NT2/D1 (cell line): Measurements from ENCODE around the gene ITGAL.

ENCODE experiments used
- SUZ12 ChIP-seq: IDR thresholded peaks from 2 replicates; pipeline ENCODE4 v1.6.1; 2011; ENCODE audit not compliant: insufficient read length, insufficient read depth; ENCODE audit errors: extremely low read depth
- YY1 ChIP-seq: IDR thresholded peaks from 2 replicates; pipeline ENCODE4 v1.6.1; 2011; ENCODE audit not compliant: insufficient read length, insufficient read depth
- ZNF274 ChIP-seq: IDR thresholded peaks from 2 replicates; pipeline ENCODE4 v1.6.1; 2011; ENCODE audit warnings: mild to moderate bottlenecking, low read depth, low read length

GRCh38 chr16:30478766-30479478 lies 6.4 kb downstream of the ITGAL start:
- TF ChIP-seq ZNF274 = no peak
- TF ChIP-seq SUZ12 = no peak
- no peak for TF ChIP-seq YY1
